GM23248 (cell line): ENCODE data around the gene IFI16.

ENCODE experiments used
- EZH2 ChIP-seq: fragments of 200-600 bp; sonication (generic); IDR thresholded peaks from 2 replicates; pipeline ENCODE4 v1.6.1; 2018; ENCODE audit warnings: antibody characterized with exemption, mild to moderate bottlenecking; ENCODE audit not compliant: insufficient read depth, poor library complexity, severe bottlenecking
- EZH2phosphoT487 ChIP-seq: fragments of 200-600 bp; sonication (generic); IDR thresholded peaks from 2 replicates; pipeline ENCODE4 v1.6.1; 2018; ENCODE audit warnings: antibody characterized with exemption, moderate library complexity, mild to moderate bottlenecking, low read depth; ENCODE audit not compliant: insufficient read depth

DNA sequence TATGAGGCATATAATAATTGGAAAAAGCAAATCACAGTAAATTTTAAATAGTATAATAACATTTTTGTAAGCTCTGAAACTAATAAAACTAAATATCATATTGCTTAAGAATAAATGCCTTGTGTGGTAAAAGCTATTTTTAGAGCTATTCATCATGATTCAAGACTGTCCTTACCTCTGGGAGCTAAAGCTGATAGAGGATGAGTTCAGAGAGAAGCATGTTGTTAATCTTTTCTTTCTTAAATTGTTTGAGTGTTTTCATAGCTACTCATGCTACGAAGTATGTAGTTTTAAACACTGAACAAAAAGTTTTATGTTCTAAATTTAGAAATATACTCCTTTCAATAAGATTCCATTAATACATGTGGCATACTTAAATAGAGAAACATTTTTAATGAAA lies 30.5 kb downstream of the IFI16 start:
- TF ChIP-seq EZH2 (no peak), EZH2phosphoT487 (no peak)
